RKO (cell line): ENCODE data around the gene NDUFB10.
"Not testable (repeated sequence)": the region's sequence is repeated elsewhere in the genome, so short reads cannot be mapped to it uniquely, and the experiment has no call there.

Experiments used
- DNase-seq: peaks from one replicate; pipeline ENCODE4 v3.0.0-alpha.2; 2016; ENCODE audit warnings: low spot score

Gene NDUFB10

DNA sequence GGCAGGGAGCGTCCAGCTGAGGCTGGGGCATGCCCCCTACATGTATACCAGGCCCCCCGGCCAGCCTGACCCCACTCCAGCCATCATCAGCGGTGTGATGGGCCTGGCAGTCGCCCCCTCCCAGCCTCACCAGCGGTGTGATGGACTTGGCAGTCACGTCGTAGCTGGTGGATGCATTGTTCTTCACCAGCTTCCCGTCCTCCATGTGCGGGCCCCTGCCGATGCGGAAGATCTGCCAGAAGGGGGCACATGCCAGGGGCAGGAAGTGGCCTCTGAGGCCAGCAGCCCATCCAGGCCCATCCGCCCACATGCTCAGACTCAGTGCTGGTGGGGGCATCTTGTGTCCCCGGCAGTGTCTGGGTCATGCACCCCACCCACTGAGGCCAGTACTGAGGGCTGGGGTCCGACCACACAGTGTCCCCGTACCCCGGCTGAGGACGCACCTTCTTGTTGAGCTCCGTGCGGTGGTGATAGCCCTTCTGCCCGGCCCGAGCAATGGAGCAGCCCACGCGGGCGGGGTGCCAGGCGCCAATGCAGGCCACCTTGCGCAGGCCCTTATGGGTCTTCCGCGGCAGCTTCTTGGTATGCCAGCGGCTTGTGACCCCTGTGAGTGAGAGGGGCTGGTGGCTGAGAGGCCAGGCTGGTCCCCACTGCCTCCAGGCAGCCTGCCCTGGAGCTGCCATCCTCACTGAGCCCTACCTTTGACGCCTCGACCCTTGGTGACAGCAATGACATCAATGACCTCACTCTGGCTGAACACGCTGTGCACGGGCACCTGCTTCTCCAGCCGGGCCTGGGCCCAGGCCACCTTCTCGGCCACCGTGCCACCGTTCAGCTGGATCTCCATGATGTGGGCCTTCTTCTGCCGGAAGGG lies 12.6 kb upstream of the NDUFB10 start:
- no peak for DNase-seq

DNA sequence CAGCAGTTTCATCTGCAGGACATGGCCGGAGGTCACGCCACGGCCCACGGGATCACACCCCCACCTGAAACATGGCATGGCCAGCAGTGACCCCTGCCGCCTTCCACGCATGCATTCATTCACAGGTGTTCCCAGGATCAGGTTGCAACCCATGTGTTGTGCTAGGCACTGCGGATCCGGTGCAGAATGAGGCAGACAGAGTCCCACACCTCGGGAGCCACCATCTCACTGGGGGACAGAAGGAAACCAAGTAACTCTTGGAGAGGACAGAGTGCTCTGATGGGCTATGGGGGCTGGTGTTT lies 12.0 kb upstream of the NDUFB10 start:
- no peak for DNase-seq

DNA sequence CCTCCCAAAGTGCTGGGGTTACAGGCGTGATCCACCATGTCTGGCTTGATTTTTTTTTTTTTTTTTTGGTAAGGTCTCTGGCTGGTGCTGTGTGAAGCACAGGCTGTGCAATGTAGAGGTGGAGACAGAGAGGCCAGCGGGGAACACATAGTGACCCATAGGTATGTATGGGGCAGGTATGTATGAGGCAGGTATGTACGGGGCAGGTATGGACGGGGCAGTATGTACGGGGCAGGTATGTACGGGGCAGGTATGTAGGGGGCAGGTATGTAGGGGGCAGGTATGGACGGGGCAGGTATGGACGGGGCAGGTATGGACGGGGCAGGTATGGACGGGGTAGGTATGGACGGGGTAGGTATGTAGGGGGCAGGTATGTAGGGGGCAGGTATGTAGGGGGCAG lies 9.8 kb upstream of the NDUFB10 start:
- no peak for DNase-seq

GRCh38 chr16:1950047-1950446 lies 9.3 kb upstream of the NDUFB10 start:
- DNase-seq = no peak

- no peak for DNase-seq
Observed at GRCh38 chr16:1950559-1950958, 8.8 kb upstream of the NDUFB10 start.

DNA sequence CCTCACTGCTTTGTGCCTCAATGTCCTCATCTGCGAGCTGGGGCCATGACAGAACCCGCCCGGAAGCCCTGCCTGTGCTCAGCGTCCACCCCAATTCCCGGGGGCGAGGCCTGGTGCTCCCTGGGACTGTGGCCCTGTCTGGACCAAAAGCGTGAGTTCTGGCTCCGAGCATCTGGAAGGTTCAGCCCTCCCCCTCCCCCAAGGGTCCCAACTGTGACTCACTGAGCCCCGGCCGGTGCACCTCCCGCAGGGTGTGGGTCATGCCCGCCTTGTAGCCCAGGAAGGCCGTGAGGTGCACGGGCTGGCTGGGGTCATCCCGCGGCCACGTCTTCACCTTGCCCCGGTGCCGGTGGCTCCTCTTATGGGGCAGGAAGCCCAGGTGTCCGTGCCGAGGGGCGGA lies 5.6 kb upstream of the NDUFB10 start:
- no peak for DNase-seq

GRCh38 chr16:1957434-1958142 lies 1.8 kb upstream of the NDUFB10 start:
- DNase-seq = not testable (repeated sequence)

- DNase-seq = not testable (repeated sequence)
Observed at GRCh38 chr16:1958143-1958491, 1.2 kb upstream of the NDUFB10 start.

DNA sequence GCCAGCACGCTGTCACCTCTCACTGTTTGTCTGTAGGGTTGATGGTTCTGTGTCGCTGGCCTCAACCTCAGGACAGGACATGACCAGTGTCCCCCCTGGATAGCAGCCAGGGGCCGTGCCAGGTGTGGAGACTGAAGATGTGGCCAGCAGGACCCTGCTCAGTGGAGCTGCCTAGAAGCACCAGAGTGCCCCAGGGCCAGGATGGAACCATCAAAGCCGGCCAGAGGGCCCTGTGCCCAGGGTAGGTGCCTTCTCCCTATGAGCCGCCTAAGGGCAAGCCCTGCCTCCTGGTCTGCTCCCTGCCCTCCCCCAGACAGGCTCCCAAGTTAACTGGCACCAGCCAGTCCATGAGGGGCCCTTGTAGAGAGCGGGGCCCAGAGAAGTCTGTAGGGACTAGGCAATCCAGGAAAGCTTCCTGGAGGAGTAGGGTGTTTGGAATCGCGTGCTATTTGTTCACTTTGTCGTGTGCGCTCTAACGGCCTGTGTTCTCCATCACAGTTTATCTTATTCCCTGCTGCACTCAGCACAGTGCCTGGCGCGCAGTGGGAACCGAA lies 546 bp upstream of the NDUFB10 start:
- DNase-seq = no peak

GRCh38 chr16:1960665-1961630 lies 1.6 kb downstream of the NDUFB10 start:
- DNase-seq = peak; percentile 80

DNA sequence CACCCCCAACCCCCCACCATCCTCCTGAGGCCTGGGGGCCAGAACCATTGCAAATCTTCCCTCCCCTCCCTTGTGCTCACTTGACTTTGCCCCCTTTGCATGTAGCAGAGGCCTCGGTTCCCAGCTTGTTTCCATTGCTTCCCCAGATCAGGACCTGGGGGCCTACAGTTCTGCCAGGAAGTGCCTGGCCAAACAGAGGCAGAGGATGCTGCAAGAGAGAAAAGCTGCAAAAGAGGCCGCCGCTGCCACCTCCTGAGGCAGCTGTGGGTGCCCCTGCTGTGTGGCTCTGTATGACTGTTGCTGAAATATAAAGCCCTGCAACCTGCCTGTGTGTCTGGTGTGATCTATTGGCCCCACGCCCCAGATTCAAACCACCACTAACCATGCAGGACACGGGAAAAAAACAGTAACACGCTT lies 2.3 kb downstream of the NDUFB10 start:
- peak; percentile 73 for DNase-seq

GRCh38 chr16:1962161-1963153 lies 3.1 kb downstream of the NDUFB10 start:
- DNase-seq = not testable (repeated sequence)

- DNase-seq = peak; percentile 37
Observed at GRCh38 chr16:1963806-1964505, 4.6 kb downstream of the NDUFB10 start.

GRCh38 chr16:1964506-1965395 lies 5.4 kb downstream of the NDUFB10 start, which contains the start of gene RPS2:
TSS of gene RPS2 (minus strand) at chr16:1964826. CDS start at chr16:1964625, 201 bp downstream.
- peak; percentile 99 for DNase-seq

DNA sequence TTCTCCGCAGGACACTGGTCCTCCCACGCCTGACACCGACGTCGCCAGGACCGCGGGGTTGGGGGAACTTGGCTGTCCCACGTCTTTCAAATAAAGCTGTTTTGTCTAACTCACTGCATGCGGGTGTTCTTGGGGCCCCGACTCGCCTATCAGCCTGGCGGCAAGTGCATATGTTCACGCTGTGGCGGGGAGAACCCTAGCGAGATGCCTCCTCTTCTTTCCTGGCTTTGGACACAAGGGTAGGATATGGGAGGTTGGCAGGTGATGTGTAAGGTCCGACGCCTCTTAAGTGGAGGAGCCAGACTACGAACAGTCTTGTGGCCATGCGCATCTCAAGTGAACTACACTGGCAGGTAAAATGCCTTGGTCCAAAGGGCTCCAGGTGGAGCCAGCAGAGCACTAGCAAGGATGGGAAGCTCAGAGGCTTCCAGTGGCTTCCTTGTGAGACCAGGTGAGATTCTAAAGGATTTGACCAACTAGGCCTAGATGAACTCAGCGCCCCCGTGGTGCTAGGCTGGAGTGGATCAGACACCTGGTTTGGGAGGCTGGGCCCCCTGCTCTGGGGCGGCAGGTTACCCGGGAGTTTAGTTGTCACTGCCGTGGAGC lies 6.2 kb downstream of the NDUFB10 start:
- no peak for DNase-seq

DNA sequence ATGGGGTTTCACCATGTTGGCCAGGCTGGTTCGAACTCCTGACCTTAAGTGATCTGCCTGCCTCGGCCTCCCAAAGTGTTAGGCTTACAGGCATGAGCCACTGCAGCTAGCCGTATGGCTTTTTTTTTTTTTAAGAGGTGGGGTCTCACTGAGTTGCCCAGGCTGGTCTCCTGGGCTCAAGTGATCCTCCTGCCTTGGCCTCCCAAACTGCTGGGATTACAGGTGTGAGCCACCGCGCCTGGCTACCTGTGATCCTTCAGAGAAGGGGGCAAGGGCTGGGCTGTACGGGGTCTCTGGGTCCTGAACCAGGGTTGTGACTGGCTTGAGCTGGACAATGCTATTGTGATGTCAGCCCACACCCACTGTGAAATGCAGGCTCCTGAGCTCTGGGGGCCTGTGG lies 7.1 kb downstream of the NDUFB10 start, which contains the start of gene RNF151:
Gene RNF151, plus strand, starts transcription at position 397 of the 400 bp plus-strand sequence. CDS start 26 bp downstream, outside the sequence.
- no peak for DNase-seq

DNA sequence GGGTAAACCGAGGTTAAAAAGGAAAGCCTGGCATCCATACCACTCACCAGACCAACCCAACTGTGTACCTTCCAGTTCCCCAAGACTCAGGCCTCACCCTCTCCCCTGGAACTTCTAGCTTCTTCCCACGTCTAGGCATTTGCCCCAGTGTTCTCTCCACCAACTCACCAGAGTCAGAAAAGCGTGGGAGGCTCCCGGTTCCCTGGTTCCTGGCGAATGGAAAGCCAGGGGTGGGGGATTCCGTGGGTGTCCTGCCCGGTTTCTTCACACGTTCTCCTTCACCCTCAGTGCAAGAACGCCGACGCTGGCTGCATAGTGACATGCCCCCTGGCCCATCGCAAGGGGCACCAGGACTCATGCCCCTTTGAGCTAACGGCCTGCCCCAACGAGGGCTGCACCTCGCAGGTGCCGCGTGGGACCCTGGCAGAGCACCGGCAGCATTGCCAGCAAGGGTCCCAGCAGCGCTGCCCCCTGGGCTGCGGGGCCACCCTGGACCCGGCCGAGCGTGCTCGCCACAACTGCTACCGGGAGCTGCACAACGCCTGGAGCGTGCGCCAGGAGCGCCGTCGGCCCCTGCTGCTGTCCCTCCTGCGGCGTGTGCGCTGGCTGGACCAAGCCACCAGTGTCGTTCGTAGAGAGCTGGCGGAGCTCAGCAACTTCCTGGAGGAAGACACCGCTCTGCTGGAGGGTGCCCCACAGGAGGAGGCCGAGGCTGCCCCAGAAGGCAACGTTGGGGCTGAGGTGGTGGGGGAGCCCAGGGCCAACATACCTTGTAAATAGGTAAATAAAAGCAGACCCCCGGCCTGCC lies 9.0 kb downstream of the NDUFB10 start:
- DNase-seq = no peak
